HT-29 (cell line): ENCODE results near the gene KLHL10. TPM values are rescaled to one million over a fixed set of nuclear protein-coding genes. Genes with fewer than 3 reads are reported as not detected.
"Not testable (repeated sequence)": the region's sequence is repeated elsewhere in the genome, so short reads cannot be mapped to it uniquely, and the experiment has no call there.

Experiments used
- DNase-seq: peaks from one replicate; pipeline ENCODE4 v3.0.0-alpha.2; 2015; ENCODE audit warnings: low spot score
- total RNA-seq: library from RNA; depleted of rRNA; stranded (reverse); fragments of >200 nt; shearing (Covaris generic); gene quantifications from 2 replicates; pipeline ENCODE4 v1.2.3, GENCODE V29; 2014

KLHL10 gene
- total RNA-seq, 1 experiment from 2014 or later = not detected

- DNase-seq = no peak
Observed at GRCh38 chr17:41813152-41813680, 24.4 kb upstream of the KLHL10 start.

GRCh38 chr17:41813699-41814124 is 23.9 kb upstream of the KLHL10 start:
- DNase-seq = no peak

- no peak for DNase-seq
Observed at GRCh38 chr17:41814195-41814594, 23.4 kb upstream of the KLHL10 start.

GRCh38 chr17:41816637-41817320 is 20.8 kb upstream of the KLHL10 start:
- DNase-seq = no peak

GRCh38 chr17:41818024-41818423 is 19.6 kb upstream of the KLHL10 start:
- no peak for DNase-seq

- DNase-seq = no peak
Observed at GRCh38 chr17:41821776-41822175, 15.8 kb upstream of the KLHL10 start.

GRCh38 chr17:41822216-41823140 is 15.1 kb upstream of the KLHL10 start:
- no peak for DNase-seq

GRCh38 chr17:41823141-41823524 is 14.5 kb upstream of the KLHL10 start:
- DNase-seq = no peak

- DNase-seq = no peak
Observed at GRCh38 chr17:41823580-41823979, 14.0 kb upstream of the KLHL10 start.

GRCh38 chr17:41824086-41824485 is 13.5 kb upstream of the KLHL10 start:
- DNase-seq = no peak

GRCh38 chr17:41825175-41825845 is 12.3 kb upstream of the KLHL10 start:
- DNase-seq = no peak

- DNase-seq = not testable (repeated sequence)
Observed at GRCh38 chr17:41829961-41830360, 7.7 kb upstream of the KLHL10 start.

- no peak for DNase-seq
Observed at GRCh38 chr17:41835214-41835799, 2.3 kb upstream of the KLHL10 start.

GRCh38 chr17:41835800-41836549 is 1.6 kb upstream of the KLHL10 start, which contains the start of gene NT5C3B:
Gene NT5C3B, minus strand, starts transcription at chr17:41836232. Its CDS starts 39 bp downstream, at chr17:41836193.
- peak; percentile 25 for DNase-seq

- no peak for DNase-seq
Observed at GRCh38 chr17:41836550-41837196, 952 bp upstream of the KLHL10 start.

- not testable (repeated sequence) for DNase-seq
Observed at GRCh38 chr17:41839448-41839847, 1.8 kb downstream of the KLHL10 start.

- DNase-seq = not testable (repeated sequence)
Observed at GRCh38 chr17:41840781-41841180, 3.2 kb downstream of the KLHL10 start.

- DNase-seq = no peak
Observed at GRCh38 chr17:41844971-41845370, 7.3 kb downstream of the KLHL10 start.

- DNase-seq = no peak
Observed at GRCh38 chr17:41848788-41849187, 11.2 kb downstream of the KLHL10 start.
